NK-92 (cell line): ENCODE measurements around the gene FAR1.
"Not testable (repeated sequence)": the region's sequence is repeated elsewhere in the genome, so short reads cannot be mapped to it uniquely, and the experiment has no call there.

ENCODE experiments used
- DNase-seq: peaks from one replicate; lab custom pipeline; 2025; ENCODE audit not compliant: unreplicated experiment; lab: John Stamatoyannopoulos, UW

FAR1 gene, protein sequence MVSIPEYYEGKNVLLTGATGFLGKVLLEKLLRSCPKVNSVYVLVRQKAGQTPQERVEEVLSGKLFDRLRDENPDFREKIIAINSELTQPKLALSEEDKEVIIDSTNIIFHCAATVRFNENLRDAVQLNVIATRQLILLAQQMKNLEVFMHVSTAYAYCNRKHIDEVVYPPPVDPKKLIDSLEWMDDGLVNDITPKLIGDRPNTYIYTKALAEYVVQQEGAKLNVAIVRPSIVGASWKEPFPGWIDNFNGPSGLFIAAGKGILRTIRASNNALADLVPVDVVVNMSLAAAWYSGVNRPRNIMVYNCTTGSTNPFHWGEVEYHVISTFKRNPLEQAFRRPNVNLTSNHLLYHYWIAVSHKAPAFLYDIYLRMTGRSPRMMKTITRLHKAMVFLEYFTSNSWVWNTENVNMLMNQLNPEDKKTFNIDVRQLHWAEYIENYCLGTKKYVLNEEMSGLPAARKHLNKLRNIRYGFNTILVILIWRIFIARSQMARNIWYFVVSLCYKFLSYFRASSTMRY

GRCh38 chr11:13668102-13668956 is at the start of gene FAR1:
Gene FAR1 (plus strand): TSS chr11:13668668. CDS start chr11:13694766, 26,098 bp downstream.
- DNase-seq = peak; percentile 83

- DNase-seq = no peak
These were observed 48.4 kb upstream of the FAR1 start for GRCh38 chr11:13620063-13620462.

DNA sequence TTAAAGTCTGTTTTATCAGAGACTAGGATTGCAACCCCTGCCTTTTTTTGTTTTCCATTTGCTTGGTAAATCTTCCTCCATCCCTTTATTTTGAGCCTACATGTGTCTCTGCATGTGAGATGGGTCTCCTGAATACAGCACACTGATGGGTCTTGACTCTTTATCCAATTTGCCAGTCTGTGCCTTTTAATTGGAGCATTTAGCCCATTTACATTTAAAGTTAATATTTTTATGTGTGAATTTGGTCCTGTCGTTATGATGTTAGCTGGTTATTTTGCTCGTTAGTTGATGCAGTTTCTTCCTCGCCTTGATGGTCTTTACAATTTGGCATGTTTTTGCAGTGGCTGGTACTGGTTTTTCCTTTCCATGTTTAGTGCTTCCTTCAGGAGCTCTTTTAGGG is 41.6 kb upstream of the FAR1 start:
- not testable (repeated sequence) for DNase-seq

- not testable (repeated sequence) for DNase-seq
These were observed 39.8 kb upstream of the FAR1 start for GRCh38 chr11:13628634-13629033.

DNA sequence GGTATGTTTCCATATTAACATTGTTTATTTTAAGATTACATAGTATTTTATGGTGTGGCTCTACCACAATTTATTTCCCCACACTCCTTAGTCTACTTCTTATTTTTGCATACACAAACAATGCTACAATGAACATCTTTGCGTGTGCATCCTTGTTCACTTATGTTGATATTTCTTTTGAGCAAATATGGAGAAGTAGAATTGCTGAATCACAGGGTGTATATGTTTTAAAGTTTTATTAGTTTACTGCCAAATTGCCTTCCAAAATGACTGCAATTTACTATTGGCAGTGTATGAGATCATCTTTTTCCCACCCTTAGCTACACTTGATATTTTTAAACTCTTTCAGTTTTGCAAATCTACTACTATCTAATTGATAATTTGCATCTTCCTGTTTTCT is 38.7 kb upstream of the FAR1 start:
- no peak for DNase-seq

DNA sequence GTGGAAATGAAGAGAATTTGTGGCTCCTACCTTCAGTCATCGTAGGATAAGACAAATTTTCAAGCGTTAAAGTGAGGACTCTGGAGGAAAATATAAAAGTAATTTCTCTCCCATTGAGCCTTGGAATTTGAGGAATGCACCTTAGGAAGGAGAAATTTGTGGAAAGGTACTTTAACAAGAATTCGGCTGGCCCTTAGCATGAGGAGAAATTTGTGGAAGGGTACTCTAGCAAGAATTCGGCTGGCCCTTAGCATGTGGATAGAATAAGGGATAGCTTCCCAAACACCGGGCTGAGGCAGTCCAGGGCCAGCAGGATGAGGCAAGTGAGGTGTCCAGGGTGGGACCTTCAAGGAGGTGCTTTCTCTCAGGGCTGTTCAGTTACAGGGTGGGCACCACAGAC is 33.2 kb upstream of the FAR1 start:
- DNase-seq = no peak

- DNase-seq = no peak
These were observed 32.7 kb upstream of the FAR1 start for GRCh38 chr11:13635804-13636203.

DNA sequence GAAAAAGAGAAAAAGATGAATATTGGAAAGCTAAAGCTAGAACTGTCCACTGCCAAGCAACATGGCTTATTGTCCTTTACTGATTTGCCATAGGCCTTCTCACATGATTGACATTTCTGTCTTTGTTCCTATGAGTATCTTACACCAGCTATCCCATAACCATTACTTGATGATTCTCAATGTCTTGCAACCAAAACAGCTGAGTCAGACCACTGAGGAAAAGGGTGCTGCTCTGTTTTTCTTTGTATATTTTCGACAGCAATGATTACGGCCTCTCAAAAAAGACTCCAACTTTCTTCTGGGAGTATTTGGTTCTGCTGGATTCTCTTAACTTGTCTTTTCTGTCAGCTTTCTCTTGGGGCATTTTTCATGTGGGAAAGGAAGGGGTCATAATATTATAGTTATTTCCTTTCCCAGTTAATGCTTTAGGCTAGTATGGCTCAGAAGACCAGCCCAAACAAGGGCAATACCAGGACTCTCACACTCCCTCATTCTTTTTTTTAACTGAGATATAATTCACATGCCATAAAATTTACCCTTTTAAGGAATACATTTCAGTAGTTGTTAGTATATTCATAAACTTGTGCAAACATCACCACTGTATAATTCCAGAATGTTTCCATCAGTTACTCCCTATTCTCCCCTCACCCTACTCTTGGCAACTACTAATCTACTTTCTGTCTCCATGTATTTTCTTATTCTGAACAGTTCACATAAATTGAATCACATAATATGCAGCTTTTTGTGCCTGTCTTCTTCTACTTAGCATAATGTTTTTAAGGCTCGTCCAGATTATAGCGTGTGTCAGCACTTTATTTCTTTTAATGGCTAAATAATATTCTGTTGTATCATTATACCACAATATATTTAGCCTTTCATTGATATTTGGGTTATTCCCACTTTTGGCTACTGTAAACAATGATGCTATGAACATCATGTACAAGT is 31.1 kb upstream of the FAR1 start:
- DNase-seq = no peak

DNA sequence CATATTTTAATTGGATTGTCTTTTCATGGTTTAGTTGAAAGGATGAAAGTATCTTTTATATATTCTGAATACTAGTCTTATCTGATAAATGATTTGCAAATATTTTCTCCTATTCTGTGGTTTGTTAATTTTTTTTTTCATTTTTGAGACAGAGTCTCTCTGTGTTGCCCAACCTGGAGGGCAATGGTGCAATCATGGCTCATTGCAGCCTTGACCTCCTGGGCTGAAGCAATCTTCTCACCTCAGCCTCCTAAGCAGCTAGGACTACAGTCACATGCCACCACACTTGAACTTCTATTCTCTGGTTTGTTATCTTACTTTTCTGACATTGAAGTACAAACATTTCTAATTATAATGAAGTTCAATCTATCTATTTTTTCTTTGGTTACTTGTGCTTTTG is 30.0 kb upstream of the FAR1 start:
- DNase-seq = no peak

GRCh38 chr11:13644997-13645687 is 23.3 kb upstream of the FAR1 start:
- DNase-seq = no peak

- DNase-seq = no peak
These were observed 21.1 kb upstream of the FAR1 start for GRCh38 chr11:13647391-13647790.

GRCh38 chr11:13649619-13650018 is 18.8 kb upstream of the FAR1 start:
- DNase-seq = no peak

DNA sequence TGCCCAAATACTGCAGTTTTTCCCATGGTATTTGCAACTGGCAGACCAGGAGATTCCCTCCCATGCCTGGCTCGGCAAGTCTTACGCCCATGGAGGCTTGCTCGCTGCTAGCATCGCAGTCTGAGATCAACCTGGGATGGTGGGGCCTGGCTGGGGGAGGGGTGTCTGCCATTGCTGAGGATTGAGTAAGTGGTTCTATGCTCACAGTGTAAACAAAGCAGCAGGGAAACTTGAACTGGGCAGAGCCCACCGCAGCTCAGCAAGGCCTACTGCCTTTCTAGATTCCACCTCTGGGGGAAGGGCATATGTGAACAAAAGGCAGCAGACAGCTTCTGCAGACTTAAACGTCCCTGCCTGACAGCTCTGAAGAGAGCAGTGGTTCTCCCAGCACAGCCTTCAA is 17.0 kb upstream of the FAR1 start:
- not testable (repeated sequence) for DNase-seq

GRCh38 chr11:13661074-13661623 is 7.3 kb upstream of the FAR1 start:
- DNase-seq = no peak

DNA sequence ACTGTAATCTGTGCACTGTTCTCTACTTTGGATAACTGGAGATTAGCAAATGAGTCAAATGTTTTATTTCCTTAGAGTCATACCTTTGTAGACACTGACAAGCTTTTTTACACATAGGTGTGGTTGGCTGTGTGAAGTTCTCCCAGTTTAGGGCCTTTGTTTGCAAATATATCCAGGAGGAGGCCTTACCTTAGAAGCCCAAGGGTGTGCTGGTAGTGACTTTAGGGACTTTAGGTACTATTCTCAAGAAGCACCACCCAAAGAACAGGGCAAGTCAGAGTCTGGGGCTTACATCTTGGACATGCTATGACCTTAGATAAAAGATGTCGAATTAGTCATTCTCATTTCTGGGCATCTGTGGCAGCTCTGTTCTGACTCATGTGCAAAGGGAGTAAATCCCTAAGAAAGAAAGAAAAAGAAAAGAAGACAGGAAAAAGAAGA is 4.8 kb upstream of the FAR1 start:
- DNase-seq = no peak

- no peak for DNase-seq
These were observed 4.1 kb upstream of the FAR1 start for GRCh38 chr11:13664351-13664750.

DNA sequence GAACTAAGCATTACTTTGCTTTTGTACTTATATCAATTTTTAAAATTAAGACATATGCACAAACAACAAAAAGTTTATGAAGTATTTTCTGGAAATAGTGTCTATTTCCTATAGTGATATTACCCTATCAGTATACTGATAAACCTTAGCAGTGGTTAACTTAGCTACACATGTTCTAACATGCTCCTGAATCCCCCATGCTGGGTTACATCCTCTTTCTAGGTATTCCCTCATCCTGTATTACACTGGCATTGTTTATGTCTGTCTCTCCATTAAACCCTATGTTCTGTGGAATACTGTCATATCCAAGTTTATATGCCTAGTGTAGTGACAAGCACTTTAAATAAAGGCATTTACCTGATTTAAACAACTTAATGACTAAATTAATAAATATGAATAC is 1.8 kb upstream of the FAR1 start:
- DNase-seq = no peak

DNA sequence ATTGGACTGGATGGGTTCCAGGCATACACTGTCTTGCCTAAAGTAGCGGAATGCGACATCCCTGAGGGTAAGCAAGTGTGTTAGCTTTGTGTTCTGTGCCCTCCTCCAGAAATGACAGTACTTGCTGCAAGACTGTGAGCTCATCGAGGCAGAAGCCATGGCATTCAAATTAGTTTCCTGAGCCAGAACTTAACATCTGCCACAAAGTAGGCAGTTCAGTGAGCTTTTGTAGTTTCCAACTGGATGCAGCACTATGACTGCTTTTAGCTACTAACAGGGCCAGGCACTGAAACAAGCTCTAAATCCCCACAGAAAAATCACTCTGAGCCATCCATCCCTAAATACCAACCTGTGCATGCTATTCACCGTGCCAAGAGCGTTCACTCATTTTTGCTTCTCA is 1.2 kb upstream of the FAR1 start:
- no peak for DNase-seq

DNA sequence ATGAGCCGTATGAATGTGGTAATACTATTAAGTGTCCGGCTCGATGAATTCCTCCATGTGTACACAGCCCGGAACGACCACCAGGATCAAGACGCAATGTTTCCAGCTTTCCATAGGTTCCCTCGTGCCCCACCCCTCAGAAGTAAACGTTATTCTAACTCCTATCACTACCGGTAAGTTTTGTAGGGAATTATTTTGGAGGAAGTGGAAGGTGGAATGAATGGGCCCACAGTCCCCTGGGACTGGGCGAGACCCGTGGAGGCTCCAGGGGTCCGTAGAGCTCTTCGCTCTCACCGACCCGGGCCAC is 720 bp upstream of the FAR1 start:
- no peak for DNase-seq

GRCh38 chr11:13668957-13669521 is 571 bp downstream of the FAR1 start:
- DNase-seq = no peak
